ENCODE results near the gene ADAM15.

DNA sequence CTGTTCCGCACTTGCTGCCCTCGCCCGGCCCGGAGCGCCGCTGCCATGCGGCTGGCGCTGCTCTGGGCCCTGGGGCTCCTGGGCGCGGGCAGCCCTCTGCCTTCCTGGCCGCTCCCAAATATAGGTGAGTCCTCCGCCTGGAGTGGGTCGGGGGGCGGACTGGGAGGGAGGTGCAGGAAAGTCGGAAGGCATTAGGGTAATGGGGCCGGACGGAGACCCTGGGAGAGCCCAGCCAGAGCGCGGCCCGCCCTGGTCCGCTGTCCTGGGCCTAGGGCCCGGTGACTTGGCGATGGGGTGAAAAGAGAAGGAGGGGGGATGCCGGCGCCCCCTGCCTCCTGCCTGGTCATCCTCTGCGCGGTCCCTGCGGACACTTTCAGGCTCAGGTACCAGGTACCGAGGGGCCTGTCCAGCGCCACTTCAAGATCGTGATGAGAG lies 243 bp downstream of the ADAM15 start:
- TF ChIP-seq, protein P1, sequence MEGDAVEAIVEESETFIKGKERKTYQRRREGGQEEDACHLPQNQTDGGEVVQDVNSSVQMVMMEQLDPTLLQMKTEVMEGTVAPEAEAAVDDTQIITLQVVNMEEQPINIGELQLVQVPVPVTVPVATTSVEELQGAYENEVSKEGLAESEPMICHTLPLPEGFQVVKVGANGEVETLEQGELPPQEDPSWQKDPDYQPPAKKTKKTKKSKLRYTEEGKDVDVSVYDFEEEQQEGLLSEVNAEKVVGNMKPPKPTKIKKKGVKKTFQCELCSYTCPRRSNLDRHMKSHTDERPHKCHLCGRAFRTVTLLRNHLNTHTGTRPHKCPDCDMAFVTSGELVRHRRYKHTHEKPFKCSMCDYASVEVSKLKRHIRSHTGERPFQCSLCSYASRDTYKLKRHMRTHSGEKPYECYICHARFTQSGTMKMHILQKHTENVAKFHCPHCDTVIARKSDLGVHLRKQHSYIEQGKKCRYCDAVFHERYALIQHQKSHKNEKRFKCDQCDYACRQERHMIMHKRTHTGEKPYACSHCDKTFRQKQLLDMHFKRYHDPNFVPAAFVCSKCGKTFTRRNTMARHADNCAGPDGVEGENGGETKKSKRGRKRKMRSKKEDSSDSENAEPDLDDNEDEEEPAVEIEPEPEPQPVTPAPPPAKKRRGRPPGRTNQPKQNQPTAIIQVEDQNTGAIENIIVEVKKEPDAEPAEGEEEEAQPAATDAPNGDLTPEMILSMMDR (IDR thresholded peaks at IDR 0.05) = no peak
- TF ChIP-seq EP300 (IDR thresholded peaks at IDR 0.05) = no peak
- no peak for TF ChIP-seq POLR2A (IDR thresholded peaks at IDR 0.05)

All from suprapubic skin (tissue), 3 donors.